HFFc6 (cell line): ENCODE measurements around the gene IL1A. TPM values are rescaled to one million over a fixed set of nuclear protein-coding genes. Genes with fewer than 3 reads are reported as not detected.

Source experiments
- DNase-seq: peaks from one replicate; pipeline ENCODE4 v3.0.0-alpha.2; 2018
- H3K27ac Mint-ChIP-seq: 2 replicates; pipeline ENCODE4 v1.8.0; 2020; ENCODE audit warnings: mild to moderate bottlenecking, mixed read lengths
- H3K27me3 Mint-ChIP-seq: 2 replicates; pipeline ENCODE4 v1.8.0; 2021; ENCODE audit warnings: mild to moderate bottlenecking, moderate library complexity, mixed read lengths; ENCODE audit not compliant: insufficient read depth
- H3K36me3 Mint-ChIP-seq: 2 replicates; pipeline ENCODE4 v1.8.0; 2021; ENCODE audit warnings: low read depth, mixed read lengths
- H3K4me1 Mint-ChIP-seq: 2 replicates; pipeline ENCODE4 v1.8.0; 2020; ENCODE audit warnings: low read depth, mixed read lengths
- H3K4me3 Mint-ChIP-seq: 2 replicates; pipeline ENCODE4 v1.8.0; 2020; ENCODE audit warnings: mild to moderate bottlenecking, moderate library complexity, mixed read lengths
- H3K9me3 Mint-ChIP-seq: 2 replicates; pipeline ENCODE4 v1.8.0; 2020; ENCODE audit warnings: mild to moderate bottlenecking, mixed read lengths
- total RNA-seq, 6 experiments: library from RNA; stranded (reverse); fragmentation: NEBNext Ultra II Directional; extraction: Animal tissue kit (Norgen Biotek cat#: 25700); gene quantifications; 2 replicates in 1 of 6; 3 replicates in 5 of 6; pipeline ENCODE4 v1.2.3, GENCODE V29; 2021
- TF ChIP-seq, protein P1 (sequence below): fragments of 200-600 bp; sonication (generic); IDR thresholded peaks from 2 replicates; pipeline ENCODE4 v1.5.0; 2021; ENCODE audit warnings: antibody characterized with exemption, mild to moderate bottlenecking

The IL1A gene
- total RNA-seq, 6 experiments from 2014 or later: 0.07 TPM; not detected in 5

DNA sequence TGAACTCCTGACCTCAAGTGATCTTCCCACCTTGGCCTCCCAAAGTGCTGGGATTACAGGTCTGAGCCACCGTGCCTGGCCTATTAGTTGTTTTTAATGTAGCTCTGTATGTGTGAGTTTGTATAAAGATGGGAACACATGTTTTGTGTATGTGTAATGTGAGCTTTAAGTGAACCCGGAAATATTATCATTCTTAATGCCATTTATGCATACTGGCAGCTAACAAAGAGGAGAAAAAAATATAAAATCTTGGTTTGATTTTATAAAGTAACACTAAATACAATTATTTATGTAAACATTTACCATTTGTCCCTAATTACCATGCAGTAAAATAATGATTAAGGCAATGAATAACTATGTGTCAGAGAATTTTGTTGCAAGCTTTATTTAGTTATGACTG, 10.7 kb downstream of the IL1A start:
- Mint-ChIP-seq H3K27me3 (no peaks in the 10 kb centered on the region), H3K4me3 (no peak overlapping the region), H3K36me3 (no peaks in the 10 kb centered on the region), H3K27ac (no peak overlapping the region), H3K4me1 (peaks cover 5% of the 10 kb centered on the region), H3K9me3 (no peaks in the 10 kb centered on the region; the same call in 1 of the 2 replicates)
- TF ChIP-seq, protein P1, sequence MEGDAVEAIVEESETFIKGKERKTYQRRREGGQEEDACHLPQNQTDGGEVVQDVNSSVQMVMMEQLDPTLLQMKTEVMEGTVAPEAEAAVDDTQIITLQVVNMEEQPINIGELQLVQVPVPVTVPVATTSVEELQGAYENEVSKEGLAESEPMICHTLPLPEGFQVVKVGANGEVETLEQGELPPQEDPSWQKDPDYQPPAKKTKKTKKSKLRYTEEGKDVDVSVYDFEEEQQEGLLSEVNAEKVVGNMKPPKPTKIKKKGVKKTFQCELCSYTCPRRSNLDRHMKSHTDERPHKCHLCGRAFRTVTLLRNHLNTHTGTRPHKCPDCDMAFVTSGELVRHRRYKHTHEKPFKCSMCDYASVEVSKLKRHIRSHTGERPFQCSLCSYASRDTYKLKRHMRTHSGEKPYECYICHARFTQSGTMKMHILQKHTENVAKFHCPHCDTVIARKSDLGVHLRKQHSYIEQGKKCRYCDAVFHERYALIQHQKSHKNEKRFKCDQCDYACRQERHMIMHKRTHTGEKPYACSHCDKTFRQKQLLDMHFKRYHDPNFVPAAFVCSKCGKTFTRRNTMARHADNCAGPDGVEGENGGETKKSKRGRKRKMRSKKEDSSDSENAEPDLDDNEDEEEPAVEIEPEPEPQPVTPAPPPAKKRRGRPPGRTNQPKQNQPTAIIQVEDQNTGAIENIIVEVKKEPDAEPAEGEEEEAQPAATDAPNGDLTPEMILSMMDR: no peak
- DNase-seq: no peak

DNA sequence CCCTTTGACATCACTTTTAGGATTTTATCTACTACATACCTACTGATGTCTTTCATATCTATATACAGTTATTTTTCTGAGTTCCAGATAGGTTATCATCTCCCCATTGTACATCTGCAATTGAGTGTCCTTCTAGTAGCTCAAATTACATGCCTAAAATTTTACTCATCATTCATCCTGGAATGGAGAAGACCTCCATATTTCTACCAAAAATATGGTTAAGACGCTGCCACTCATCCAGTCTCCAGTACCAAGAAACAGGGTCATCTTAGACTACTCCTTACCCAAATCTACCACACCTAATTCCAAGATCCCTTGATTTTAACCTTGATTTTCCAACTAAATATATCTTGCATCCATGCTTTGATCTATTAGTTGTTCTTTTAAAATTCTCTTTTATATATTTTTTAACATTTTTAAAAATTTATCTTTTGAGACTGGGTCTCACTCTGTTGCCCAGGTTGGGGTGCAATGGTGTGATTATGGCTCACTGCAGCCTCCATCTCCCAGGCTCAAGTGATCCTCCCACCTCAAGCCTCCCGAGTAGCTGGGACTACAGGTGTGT, 11.3 kb downstream of the IL1A start:
- peaks cover 10% of the 10 kb centered on the region for H3K4me1 Mint-ChIP-seq
- H3K36me3 Mint-ChIP-seq: 0 out of 2 replicates have a peak, but pooled peaks cover under 1% of the 10 kb centered on the region
- H3K4me3 Mint-ChIP-seq: no peak overlapping the region
- H3K27ac Mint-ChIP-seq: no peak overlapping the region
- no peaks in the 10 kb centered on the region; the same call in 1 of the 2 replicates for H3K9me3 Mint-ChIP-seq
- DNase-seq: no peak
- TF ChIP-seq, protein P1: no peak
- H3K27me3 Mint-ChIP-seq: no peaks in the 10 kb centered on the region

DNA sequence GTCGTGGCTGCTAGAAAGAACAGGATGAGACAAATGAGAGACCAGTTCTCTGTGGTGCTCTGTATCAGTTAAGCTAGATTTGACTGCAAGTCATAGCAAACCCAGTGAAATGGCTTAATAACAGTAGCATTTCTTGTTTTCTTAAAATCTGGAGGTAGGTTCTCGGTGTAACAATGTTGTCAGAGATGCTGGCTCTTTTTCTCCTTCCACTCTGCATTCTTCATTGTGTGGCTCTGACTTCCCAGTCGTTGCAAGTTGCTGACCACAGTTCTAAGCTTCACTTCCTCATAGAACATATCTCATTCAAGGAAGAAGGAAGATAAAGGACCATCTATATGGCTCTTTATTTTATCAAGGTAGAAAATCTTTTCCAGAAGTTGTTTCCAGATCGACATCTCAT, 12.0 kb downstream of the IL1A start:
- Mint-ChIP-seq H3K27ac (no peak overlapping the region), H3K9me3 (no peaks in the 10 kb centered on the region; the same call in 1 of the 2 replicates), H3K4me1 (peaks cover 17% of the 10 kb centered on the region), H3K27me3 (no peaks in the 10 kb centered on the region), H3K4me3 (no peak overlapping the region), H3K36me3 (peaks cover 7% of the 10 kb centered on the region; the same call in 1 of the 2 replicates)
- DNase-seq: no peak
- TF ChIP-seq, protein P1: no peak

DNA sequence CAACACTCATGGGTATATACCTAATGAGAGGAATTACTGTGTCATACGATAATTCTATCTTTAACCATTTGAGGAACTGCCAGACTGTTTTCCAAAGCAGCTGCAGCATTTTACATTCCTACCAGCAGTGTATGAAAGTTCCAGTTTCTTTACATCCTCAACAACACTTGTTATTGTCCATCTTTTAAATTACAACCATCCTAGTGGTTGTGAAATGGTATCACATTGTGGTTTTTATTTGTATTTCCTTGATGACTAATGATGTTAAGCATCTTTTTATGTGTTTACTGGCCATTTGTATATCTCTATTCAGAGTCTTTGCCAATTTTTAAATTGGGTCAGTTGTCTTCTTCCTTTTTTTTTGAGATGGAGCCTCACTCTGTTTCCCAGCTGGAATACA, 15.9 kb downstream of the IL1A start:
- Mint-ChIP-seq H3K36me3 (peaks cover 10% of the 10 kb centered on the region; the same call in 1 of the 2 replicates), H3K27ac (no peak overlapping the region), H3K4me3 (no peak overlapping the region), H3K4me1 (peaks cover 33% of the 10 kb centered on the region), H3K9me3 (no peaks in the 10 kb centered on the region; the same call in 1 of the 2 replicates), H3K27me3 (no peaks in the 10 kb centered on the region)
- TF ChIP-seq, protein P1: peak; percentile 75
- peak; percentile 65 for DNase-seq

DNA sequence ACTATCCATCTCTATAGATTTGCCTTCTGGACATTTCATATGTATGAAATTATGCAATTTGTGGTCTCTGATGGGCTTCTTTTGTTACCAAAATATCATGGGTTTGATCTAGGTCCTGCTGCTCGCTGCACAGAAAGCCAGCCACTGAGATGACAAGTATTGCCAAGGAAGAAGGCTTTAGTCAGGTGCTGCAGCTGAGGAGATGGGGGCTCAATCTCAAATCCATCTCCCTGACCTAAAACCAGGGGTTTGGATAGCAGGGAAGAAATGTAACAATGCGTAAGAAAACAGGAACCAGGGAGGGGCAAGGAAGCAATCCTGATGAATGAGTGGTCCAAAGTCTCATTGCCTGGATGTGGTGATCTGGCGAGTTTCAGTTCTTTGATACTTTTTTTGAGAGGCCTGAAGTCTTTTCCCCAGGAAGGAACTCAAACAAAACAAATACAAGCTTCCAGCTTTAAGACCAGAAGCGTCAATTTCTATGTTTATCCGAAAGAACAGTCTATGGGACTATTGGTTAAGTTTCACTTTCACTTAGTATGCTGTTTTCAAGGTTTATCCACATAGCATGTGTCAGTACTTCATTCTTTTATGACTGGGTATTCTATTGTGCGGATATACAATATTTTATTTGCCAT, 16.5 kb downstream of the IL1A start:
- DNase-seq: no peak
- Mint-ChIP-seq H3K9me3 (no peaks in the 10 kb centered on the region; the same call in 1 of the 2 replicates), H3K27ac (peak overlapping the region; percentile 12; the same call in 1 of the 2 replicates), H3K4me1 (peaks cover 40% of the 10 kb centered on the region), H3K27me3 (no peaks in the 10 kb centered on the region), H3K36me3 (peaks cover 14% of the 10 kb centered on the region; the same call in 1 of the 2 replicates), H3K4me3 (no peak overlapping the region; the same call in 1 of the 2 replicates)
- TF ChIP-seq, protein P1: no peak
